Lower lobe of right lung (tissue), 2 donors: Measurements from ENCODE around the gene MEGF10. TPM values are rescaled to one million over a fixed set of nuclear protein-coding genes. Genes with fewer than 3 reads are reported as not detected.

Experiments used
- ATAC-seq, 2 donors: fragments of 200-7000 bp; cut with Tn5 transposase; one replicate each; pipeline ENCODE4 v1.9.1; 2020 to 2022; ENCODE audit warnings: mild to moderate bottlenecking in 2 of 2, moderate library complexity in 2 of 2
- DNase-seq: peaks from one replicate; pipeline ENCODE4 v3.0.0-alpha.2; 2020
- H3K27ac ChIP-seq: fragments of 200-600 bp; one replicate; pipeline ENCODE4 v1.8.0; 2022
- H3K27me3 ChIP-seq: fragments of 200-600 bp; one replicate; pipeline ENCODE4 v1.8.0; 2022; ENCODE audit warnings: low read depth
- H3K36me3 ChIP-seq: fragments of 200-600 bp; one replicate; pipeline ENCODE4 v1.8.0; 2022; ENCODE audit warnings: mild to moderate bottlenecking
- H3K4me1 ChIP-seq: fragments of 200-600 bp; one replicate; pipeline ENCODE4 v1.8.0; 2022
- H3K4me3 ChIP-seq: fragments of 200-600 bp; one replicate; pipeline ENCODE4 v1.8.0; 2022; ENCODE audit warnings: mild to moderate bottlenecking
- H3K9me3 ChIP-seq: fragments of 200-600 bp; one replicate; pipeline ENCODE4 v1.8.0; 2022
- CTCF ChIP-seq: fragments of 200-600 bp; IDR thresholded peaks from one replicate; pipeline ENCODE4 v1.8.0; 2022; ENCODE audit warnings: antibody characterized with exemption, mild to moderate bottlenecking
- intact Hi-C: fragments of 100-400 bp; cut with DNase I; formaldehyde crosslinking; loops from one replicate; pipeline ENCODE4 v1.11.0; 2022
- total RNA-seq: library from RNA; stranded (reverse); fragmentation: NEBNext Ultra II Directional; extraction: Animal tissue kit (Norgen Biotek cat#: 25700); gene quantifications from one replicate; pipeline ENCODE4 v1.2.1, GENCODE V29; 2021
- donor health status: DM: no; HTN: yes; CAD: no; lungs with severe emphysema.

The MEGF10 gene
- total RNA-seq, 1 donor from 2014 or later: 0.30 TPM

- TF ChIP-seq CTCF: no peak
- no peaks in the 10 kb centered on the region for H3K36me3 ChIP-seq
- DNase-seq: no peak
- no peak for ATAC-seq
- H3K27me3 ChIP-seq: peaks cover 4% of the 10 kb centered on the region
- no peaks in the 10 kb centered on the region for H3K9me3 ChIP-seq
- intact Hi-C loops: no loop called here
- H3K4me3 ChIP-seq: no peak overlapping the region
- H3K4me1 ChIP-seq: no peaks in the 10 kb centered on the region
- no peak overlapping the region for H3K27ac ChIP-seq
Measured at GRCh38 chr5:127335381-127335780, 44.8 kb downstream of the MEGF10 start.

- no peak for TF ChIP-seq CTCF
- no peak for DNase-seq
- intact Hi-C loops: no loop called here
- no peak overlapping the region for H3K27ac ChIP-seq
- peaks cover 4% of the 10 kb centered on the region for H3K27me3 ChIP-seq
- H3K4me1 ChIP-seq: no peaks in the 10 kb centered on the region
- no peaks in the 10 kb centered on the region for H3K36me3 ChIP-seq
- H3K4me3 ChIP-seq: no peak overlapping the region
- H3K9me3 ChIP-seq: no peaks in the 10 kb centered on the region
- no peak for ATAC-seq
Measured at GRCh38 chr5:127337876-127338275, 47.3 kb downstream of the MEGF10 start.

GRCh38 chr5:127338501-127338900 is 47.9 kb downstream of the MEGF10 start:
- Histone ChIP-seq H3K4me3 (no peak overlapping the region), H3K27ac (no peak overlapping the region), H3K27me3 (peaks cover 4% of the 10 kb centered on the region), H3K36me3 (no peaks in the 10 kb centered on the region), H3K4me1 (no peaks in the 10 kb centered on the region), H3K9me3 (no peaks in the 10 kb centered on the region)
- TF ChIP-seq CTCF: no peak
- intact Hi-C loops: no loop called here
- ATAC-seq: no peak
- no peak for DNase-seq

DNA sequence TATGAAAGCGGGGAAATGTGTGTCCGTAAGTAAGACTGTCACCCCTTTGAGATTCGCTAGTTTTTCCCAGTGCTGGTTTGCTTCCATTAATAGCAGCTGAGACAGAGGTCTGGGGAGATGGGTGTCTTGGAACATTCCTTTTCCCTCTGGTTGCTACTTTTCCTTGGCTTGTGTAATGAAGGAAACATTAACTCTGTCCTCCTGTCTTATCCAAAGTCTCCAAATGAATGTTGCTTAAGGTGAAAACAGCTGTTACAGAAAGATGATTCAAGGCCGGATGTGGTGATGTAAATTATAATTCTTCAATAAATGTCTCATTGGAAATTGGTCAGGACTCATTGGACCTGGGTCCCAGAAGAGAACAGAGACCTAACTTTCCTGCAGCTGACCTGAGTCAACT is 50.0 kb downstream of the MEGF10 start:
- intact Hi-C loops: no loop called here
- no peaks in the 10 kb centered on the region for H3K4me1 ChIP-seq

DNA sequence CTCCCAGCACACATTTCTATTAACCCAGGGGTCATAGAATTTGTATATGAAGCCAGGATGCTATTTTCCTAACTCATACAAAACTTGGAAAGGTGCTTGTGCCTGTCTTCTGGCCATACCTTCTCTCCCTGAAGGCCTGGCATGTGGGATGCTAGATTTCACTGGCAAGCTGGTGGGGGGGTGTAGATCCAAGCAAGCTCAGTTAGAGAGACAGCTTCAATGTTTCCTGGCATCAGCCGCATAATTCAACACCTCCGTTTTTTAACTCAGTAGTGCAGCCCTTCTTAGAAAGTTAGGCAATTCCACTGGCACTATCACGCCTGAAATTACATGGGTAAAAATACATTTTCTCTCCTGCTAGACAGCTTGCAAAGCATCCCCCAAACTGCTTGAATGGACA is 51.8 kb downstream of the MEGF10 start:
- Histone ChIP-seq H3K4me1 (no peaks in the 10 kb centered on the region), H3K36me3 (no peaks in the 10 kb centered on the region), H3K27ac (no peak overlapping the region), H3K9me3 (no peaks in the 10 kb centered on the region), H3K4me3 (no peak overlapping the region), H3K27me3 (no peaks in the 10 kb centered on the region)
- no peak for DNase-seq
- ATAC-seq: no peak
- TF ChIP-seq CTCF: no peak
- intact Hi-C loops: no loop called here

More for the DNA sequence above, 50.0 kb downstream of the MEGF10 start:
- Histone ChIP-seq H3K9me3 (no peaks in the 10 kb centered on the region), H3K36me3 (no peaks in the 10 kb centered on the region), H3K27ac (no peak overlapping the region), H3K4me3 (no peak overlapping the region), H3K27me3 (no peaks in the 10 kb centered on the region)
- no peak for TF ChIP-seq CTCF
- ATAC-seq (no peak), DNase-seq (no peak)

GRCh38 chr5:127343313-127343712 is 52.7 kb downstream of the MEGF10 start:
- DNase-seq (no peak), ATAC-seq (no peak)
- no peaks in the 10 kb centered on the region for H3K4me1 ChIP-seq
- no peak overlapping the region for H3K27ac ChIP-seq
- H3K9me3 ChIP-seq: no peaks in the 10 kb centered on the region
- H3K27me3 ChIP-seq: no peaks in the 10 kb centered on the region
- no peaks in the 10 kb centered on the region for H3K36me3 ChIP-seq
- intact Hi-C loops: no loop called here
- no peak overlapping the region for H3K4me3 ChIP-seq
- TF ChIP-seq CTCF: no peak
